ENCODE measurements around the gene GPATCH3.
"Not testable (repeated sequence)": the region's sequence is repeated elsewhere in the genome, so short reads cannot be mapped to it uniquely, and the experiment has no call there.

The GPATCH3 gene

GRCh38 chr1:26913389-26913753 lies 13.1 kb upstream of the GPATCH3 start:
- DNase-seq, result no peak

GRCh38 chr1:26912147-26912490 lies 11.9 kb upstream of the GPATCH3 start:
- DNase-seq, result no peak

GRCh38 chr1:26911399-26912146 lies 11.3 kb upstream of the GPATCH3 start:
- no peak for DNase-seq

DNA sequence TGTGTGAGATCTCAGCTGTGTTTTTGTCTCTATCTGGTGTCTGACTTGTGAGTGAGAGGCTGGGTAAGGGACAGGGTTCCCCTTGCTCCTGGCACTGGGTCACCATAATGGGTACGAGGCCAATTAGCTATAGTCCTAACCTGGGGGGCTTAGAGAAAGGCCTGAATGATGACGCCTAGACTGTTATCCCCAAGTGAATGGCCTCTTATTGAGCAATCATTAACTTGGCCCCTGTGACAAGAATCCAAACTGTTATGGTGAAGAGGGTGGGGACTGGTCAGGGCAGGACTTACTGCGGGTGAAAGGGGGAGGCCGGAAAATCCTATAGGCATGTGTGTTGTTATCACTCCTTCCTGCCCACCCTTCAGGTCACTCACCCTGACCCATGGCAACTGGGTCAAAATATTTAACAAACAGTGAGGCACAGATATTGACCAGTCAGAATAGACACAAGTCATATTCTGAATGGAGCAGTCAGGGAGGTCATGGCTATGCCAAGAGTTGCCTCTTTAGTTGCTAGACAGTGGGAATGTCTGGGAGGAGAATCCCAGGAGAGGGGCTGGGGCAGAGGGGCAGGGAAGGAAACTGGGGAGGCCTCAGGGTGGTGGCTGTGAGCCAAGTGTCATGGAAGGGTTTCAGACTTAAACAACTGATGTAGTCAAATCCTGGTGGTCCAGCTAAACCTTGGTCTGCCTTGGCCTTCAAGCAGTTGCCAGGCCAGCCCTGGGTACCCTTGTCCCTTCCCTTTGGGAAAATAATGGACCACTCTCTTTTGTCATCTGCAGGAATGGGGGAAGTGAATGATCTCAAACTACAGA lies 10.3 kb upstream of the GPATCH3 start:
- no peak for DNase-seq

- no peak for DNase-seq
These were observed 9.7 kb upstream of the GPATCH3 start for GRCh38 chr1:26909951-26910342.

- DNase-seq, result no peak
These were observed 7.0 kb upstream of the GPATCH3 start for GRCh38 chr1:26907071-26907917.

DNA sequence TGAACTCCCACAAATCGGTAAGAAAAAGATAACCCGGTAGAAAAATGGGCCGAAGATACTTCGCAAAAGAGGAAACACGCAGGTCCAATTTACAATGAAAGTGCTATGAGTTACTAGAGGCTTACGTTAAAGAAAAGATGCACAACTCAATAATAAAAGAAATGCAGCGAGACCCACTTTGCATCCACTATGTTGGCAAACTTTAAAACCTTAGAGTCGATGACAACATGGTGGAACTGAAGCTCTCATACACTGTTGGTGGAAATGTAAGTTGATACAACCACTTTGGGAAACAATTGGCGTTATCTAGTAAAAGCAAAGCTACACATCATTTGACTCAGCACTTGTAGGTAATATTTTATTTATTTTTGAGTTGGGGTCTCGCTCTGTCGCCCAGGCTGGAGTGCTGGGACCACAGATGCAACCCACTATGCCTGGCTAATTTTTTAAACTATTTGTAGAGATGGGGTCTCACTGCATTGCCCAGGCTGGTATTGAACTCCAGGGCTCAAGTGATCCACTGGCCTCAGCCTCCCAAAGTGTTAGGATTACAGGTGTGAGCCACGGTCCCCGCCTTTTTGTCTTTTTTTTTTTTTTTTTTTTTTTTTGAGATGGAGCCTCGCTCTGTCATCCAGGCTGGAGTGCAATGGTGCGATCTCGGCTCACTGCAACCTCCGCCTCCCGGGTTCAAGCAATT lies 696 bp upstream of the GPATCH3 start:
- no peak for DNase-seq

GRCh38 chr1:26897351-26897750 lies 2.9 kb downstream of the GPATCH3 start:
- DNase-seq, result no peak

- DNase-seq, result no peak
These were observed 6.0 kb downstream of the GPATCH3 start for GRCh38 chr1:26894263-26894662.

GRCh38 chr1:26890467-26890796 lies 9.8 kb downstream of the GPATCH3 start:
- DNase-seq, result no peak

- DNase-seq, result peak; percentile 87
These were observed 10.5 kb downstream of the GPATCH3 start, which contains the start of gene GPN2 for GRCh38 chr1:26889551-26890466. GPN2 (minus strand) TSS chr1:26890283; CDS start chr1:26890096, 187 bp downstream.

DNA sequence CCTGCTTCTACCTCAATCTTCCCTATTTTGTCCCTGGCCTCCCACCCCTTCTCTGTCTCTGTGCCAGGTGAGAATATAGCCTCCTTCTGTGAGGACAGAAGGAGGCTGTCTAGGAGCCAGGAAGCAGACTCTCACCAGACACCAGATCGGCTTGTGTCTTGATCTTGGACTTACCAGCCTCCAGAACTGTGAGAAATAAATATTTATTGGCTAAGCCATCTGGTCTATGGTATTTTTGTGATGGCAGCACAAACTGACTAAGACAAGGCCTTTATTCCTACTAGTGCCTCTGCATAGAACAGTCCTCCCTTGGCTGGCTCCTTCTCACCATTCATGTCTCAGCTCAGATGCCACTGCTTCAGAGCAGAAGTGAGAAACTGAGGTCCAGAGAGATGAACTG lies 12.0 kb downstream of the GPATCH3 start:
- no peak for DNase-seq

GRCh38 chr1:26887125-26887524 lies 13.1 kb downstream of the GPATCH3 start:
- peak; percentile 18 for DNase-seq

DNA sequence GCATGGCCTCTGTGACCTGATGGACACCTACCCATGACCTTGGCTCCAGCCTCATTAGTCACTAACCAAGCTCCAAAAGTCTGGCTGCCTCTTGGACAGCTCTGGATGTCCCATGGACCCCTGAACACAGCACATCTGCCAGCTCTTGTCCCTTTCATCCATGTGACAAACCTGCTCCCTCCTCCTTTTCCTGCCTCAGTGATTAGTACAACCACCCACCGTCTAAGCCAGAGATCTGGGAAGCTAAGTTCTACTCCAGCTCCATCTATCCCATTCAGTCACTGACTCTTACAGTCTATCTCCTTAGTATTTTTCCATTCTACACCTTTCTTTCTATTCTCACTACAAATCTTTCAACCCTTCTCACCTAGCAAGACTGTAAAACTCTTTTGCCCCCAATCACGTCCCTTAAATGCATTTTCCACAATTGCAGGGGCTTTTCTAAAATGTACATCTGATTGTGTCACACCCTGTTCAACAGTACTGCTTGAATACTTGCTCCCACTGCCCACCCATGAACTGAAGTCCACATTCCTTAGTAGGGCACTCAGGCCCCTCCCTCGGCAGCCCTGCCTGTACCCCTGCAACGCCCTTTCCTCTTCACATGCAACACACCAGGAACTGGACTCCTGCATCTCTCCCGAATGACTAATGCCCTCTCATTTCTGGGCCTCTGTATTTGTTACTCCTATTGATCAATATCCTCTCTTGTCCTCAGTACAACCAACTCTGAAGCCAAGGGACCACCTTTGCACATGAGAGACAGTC lies 17.4 kb downstream of the GPATCH3 start:
- no peak for DNase-seq

GRCh38 chr1:26881611-26882010 lies 18.7 kb downstream of the GPATCH3 start:
- not testable (repeated sequence) for DNase-seq

DNA sequence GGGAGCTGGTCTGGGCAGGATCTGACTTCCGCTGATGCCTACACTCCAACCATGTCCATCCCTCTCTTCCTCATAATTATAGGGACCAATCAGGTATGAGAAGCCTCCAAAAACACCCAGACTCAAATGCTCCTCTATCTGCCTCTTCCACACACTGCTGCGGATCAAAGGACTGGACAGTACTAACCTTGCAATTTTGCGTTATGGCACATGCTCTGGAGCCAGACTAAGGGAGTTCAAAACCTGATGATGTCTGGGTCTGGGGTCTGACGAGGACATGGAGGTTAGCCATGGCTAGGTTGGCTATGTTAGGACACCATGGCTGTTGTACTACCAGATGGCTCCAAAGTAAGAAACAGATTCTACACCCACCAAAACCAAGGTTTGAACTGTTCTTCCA lies 20.5 kb downstream of the GPATCH3 start:
- DNase-seq, result no peak

GRCh38 chr1:26877326-26877725 lies 22.9 kb downstream of the GPATCH3 start:
- DNase-seq, result no peak

- no peak for DNase-seq
These were observed 25.4 kb downstream of the GPATCH3 start for GRCh38 chr1:26874896-26875295.

GRCh38 chr1:26873097-26873496 lies 27.2 kb downstream of the GPATCH3 start:
- not testable (repeated sequence) for DNase-seq

- peak; percentile 98 for DNase-seq
These were observed 35.4 kb downstream of the GPATCH3 start for GRCh38 chr1:26864610-26865480.
